ENCODE results near the gene LIN28B.
"Not testable (repeated sequence)": the region's sequence is repeated elsewhere in the genome, so short reads cannot be mapped to it uniquely, and the experiment has no call there.

Gene LIN28B

GRCh38 chr6:105013459-105013858 is 56.6 kb downstream of the LIN28B start:
- not testable (repeated sequence) for DNase-seq (ENCODE audit: low read depth)

GRCh38 chr6:105014448-105014847 is 57.5 kb downstream of the LIN28B start:
- DNase-seq (ENCODE audit: low read depth): no peak

GRCh38 chr6:105014954-105015353 is 58.0 kb downstream of the LIN28B start:
- DNase-seq (ENCODE audit: low read depth): no peak

GRCh38 chr6:105015482-105015881 is 58.6 kb downstream of the LIN28B start:
- DNase-seq (ENCODE audit: low read depth): peak; percentile 63

- no peak for DNase-seq (ENCODE audit: low read depth)
Measured at GRCh38 chr6:105019285-105019684, 62.4 kb downstream of the LIN28B start.

- no peak for DNase-seq (ENCODE audit: low read depth)
Measured at GRCh38 chr6:105021399-105021798, 64.5 kb downstream of the LIN28B start.

- DNase-seq (ENCODE audit: low read depth): no peak
Measured at GRCh38 chr6:105022416-105022815, 65.5 kb downstream of the LIN28B start.

- DNase-seq (ENCODE audit: low read depth): peak; percentile 5
Measured at GRCh38 chr6:105024803-105025202, 67.9 kb downstream of the LIN28B start.

- no peak for DNase-seq (ENCODE audit: low read depth)
Measured at GRCh38 chr6:105028898-105029297, 72.0 kb downstream of the LIN28B start.

GRCh38 chr6:105029581-105029980 is 72.7 kb downstream of the LIN28B start:
- no peak for DNase-seq (ENCODE audit: low read depth)

GRCh38 chr6:105034470-105034869 is 77.6 kb downstream of the LIN28B start:
- DNase-seq (ENCODE audit: low read depth): no peak

- DNase-seq (ENCODE audit: low read depth): no peak
Measured at GRCh38 chr6:105035299-105035698, 78.4 kb downstream of the LIN28B start.

GRCh38 chr6:105036351-105036750 is 79.4 kb downstream of the LIN28B start:
- DNase-seq (ENCODE audit: low read depth): no peak

GRCh38 chr6:105038259-105038658 is 81.4 kb downstream of the LIN28B start:
- DNase-seq (ENCODE audit: low read depth): no peak

GRCh38 chr6:105041880-105042279 is 85.0 kb downstream of the LIN28B start:
- no peak for DNase-seq (ENCODE audit: low read depth)

GRCh38 chr6:105042648-105043047 is 85.7 kb downstream of the LIN28B start:
- DNase-seq (ENCODE audit: low read depth): no peak

GRCh38 chr6:105043979-105044378 is 87.1 kb downstream of the LIN28B start:
- DNase-seq (ENCODE audit: low read depth): no peak

- peak; percentile 74 for DNase-seq (ENCODE audit: low read depth)
Measured at GRCh38 chr6:105045526-105045925, 88.6 kb downstream of the LIN28B start.

- DNase-seq (ENCODE audit: low read depth): peak; percentile 41
Measured at GRCh38 chr6:105051941-105052471, 95.1 kb downstream of the LIN28B start.

GRCh38 chr6:105056646-105057045 is 99.7 kb downstream of the LIN28B start:
- DNase-seq (ENCODE audit: low read depth): no peak

GRCh38 chr6:105057160-105057559 is 100.3 kb downstream of the LIN28B start:
- DNase-seq (ENCODE audit: low read depth): no peak

- DNase-seq (ENCODE audit: low read depth): no peak
Measured at GRCh38 chr6:105058316-105058715, 101.4 kb downstream of the LIN28B start.

GRCh38 chr6:105058846-105059245 is 101.9 kb downstream of the LIN28B start:
- DNase-seq (ENCODE audit: low read depth): no peak

GRCh38 chr6:105066233-105066632 is 109.3 kb downstream of the LIN28B start:
- no peak for DNase-seq (ENCODE audit: low read depth)

- DNase-seq (ENCODE audit: low read depth): no peak
Measured at GRCh38 chr6:105066836-105067235, 109.9 kb downstream of the LIN28B start.

All from ELR (cell line).